Effector memory CD4-positive, alpha-beta T cell (primary cell): Measurements from ENCODE around the gene ZNF408.
"Not testable (repeated sequence)": the region's sequence is repeated elsewhere in the genome, so short reads cannot be mapped to it uniquely, and the experiment has no call there.

Experiments used
- DNase-seq, 3 donors: peaks; one replicate each; pipeline ENCODE4 v3.0.0-alpha.2; 2020
- H3K27ac ChIP-seq: 2 replicates; pipeline ENCODE4 v1.7.0; 2013; ENCODE audit warnings: mild to moderate bottlenecking, low read length, moderate library complexity; ENCODE audit not compliant: insufficient read depth, poor library complexity, severe bottlenecking
- H3K27me3 ChIP-seq: replicated peaks from 2 replicates; pipeline ENCODE4 v1.7.0; 2013; ENCODE audit warnings: mild to moderate bottlenecking, low read length; ENCODE audit not compliant: insufficient read depth, control insufficient read depth, poor library complexity, severe bottlenecking
- H3K36me3 ChIP-seq: 2 replicates; pipeline ENCODE4 v1.7.0; 2013; ENCODE audit warnings: mild to moderate bottlenecking, low read length, moderate library complexity; ENCODE audit not compliant: control insufficient read depth, insufficient read depth
- H3K4me1 ChIP-seq: 2 replicates; pipeline ENCODE4 v1.7.0; 2013; ENCODE audit warnings: low read length, mild to moderate bottlenecking; ENCODE audit not compliant: control insufficient read depth, insufficient read depth, poor library complexity, severe bottlenecking
- H3K4me3 ChIP-seq: 2 replicates; pipeline ENCODE4 v1.7.0; 2013; ENCODE audit warnings: low read length, low read depth, mild to moderate bottlenecking; ENCODE audit not compliant: insufficient read depth, poor library complexity, severe bottlenecking
- H3K9me3 ChIP-seq: 2 replicates; pipeline ENCODE4 v1.7.0; 2013; ENCODE audit warnings: mild to moderate bottlenecking, low read length, moderate library complexity; ENCODE audit not compliant: control insufficient read depth

The ZNF408 gene

GRCh38 chr11:46666516-46666915 lies 34.3 kb upstream of the ZNF408 start:
- Histone ChIP-seq H3K27me3 (no peaks in the 10 kb centered on the region), H3K27ac (no peak overlapping the region), H3K9me3 (no peaks in the 10 kb centered on the region), H3K36me3 (peaks cover 64% of the 10 kb centered on the region), H3K4me1 (peaks cover 22% of the 10 kb centered on the region), H3K4me3 (no peak overlapping the region)
- DNase-seq: no peak

GRCh38 chr11:46667043-46667481 lies 33.8 kb upstream of the ZNF408 start:
- peaks cover 61% of the 10 kb centered on the region for H3K36me3 ChIP-seq
- no peak for DNase-seq
- no peak overlapping the region for H3K27ac ChIP-seq
- H3K4me1 ChIP-seq: peaks cover 28% of the 10 kb centered on the region
- H3K27me3 ChIP-seq: no peaks in the 10 kb centered on the region
- no peaks in the 10 kb centered on the region for H3K9me3 ChIP-seq
- H3K4me3 ChIP-seq: no peak overlapping the region

- no peak overlapping the region for H3K27ac ChIP-seq
- H3K36me3 ChIP-seq: peaks cover 66% of the 10 kb centered on the region
- H3K9me3 ChIP-seq: no peaks in the 10 kb centered on the region
- peaks cover 42% of the 10 kb centered on the region for H3K4me1 ChIP-seq
- H3K4me3 ChIP-seq: no peak overlapping the region
- no peaks in the 10 kb centered on the region for H3K27me3 ChIP-seq
- DNase-seq: no peak
These were observed 32.2 kb upstream of the ZNF408 start for GRCh38 chr11:46668480-46669085.

GRCh38 chr11:46669711-46670139 lies 31.1 kb upstream of the ZNF408 start:
- H3K27ac ChIP-seq: no peak overlapping the region
- peaks cover 54% of the 10 kb centered on the region for H3K4me1 ChIP-seq
- H3K4me3 ChIP-seq: no peak overlapping the region
- peaks cover 62% of the 10 kb centered on the region for H3K36me3 ChIP-seq
- no peaks in the 10 kb centered on the region for H3K27me3 ChIP-seq
- no peaks in the 10 kb centered on the region for H3K9me3 ChIP-seq
- no peak for DNase-seq

GRCh38 chr11:46670521-46670920 lies 30.3 kb upstream of the ZNF408 start:
- not testable (repeated sequence) for H3K4me3 ChIP-seq, DNase-seq, H3K27me3 ChIP-seq, H3K27ac ChIP-seq, H3K9me3 ChIP-seq
- Histone ChIP-seq H3K4me1 (peaks cover 62% of the 10 kb centered on the region), H3K36me3 (peaks cover 54% of the 10 kb centered on the region)

- DNase-seq: no peak
- no peaks in the 10 kb centered on the region for H3K9me3 ChIP-seq
- H3K36me3 ChIP-seq: peaks cover 51% of the 10 kb centered on the region
- no peak overlapping the region for H3K4me3 ChIP-seq
- H3K27me3 ChIP-seq: no peaks in the 10 kb centered on the region
- H3K27ac ChIP-seq: peak overlapping the region; percentile 55
- peaks cover 72% of the 10 kb centered on the region for H3K4me1 ChIP-seq
These were observed 28.9 kb upstream of the ZNF408 start for GRCh38 chr11:46671958-46672315.

GRCh38 chr11:46672381-46672839 lies 28.4 kb upstream of the ZNF408 start:
- DNase-seq: no peak
- H3K4me1 ChIP-seq: peaks cover 77% of the 10 kb centered on the region
- H3K27me3 ChIP-seq: no peaks in the 10 kb centered on the region
- H3K9me3 ChIP-seq: no peaks in the 10 kb centered on the region
- peaks cover 47% of the 10 kb centered on the region for H3K36me3 ChIP-seq
- H3K27ac ChIP-seq: peak overlapping the region; percentile 55
- no peak overlapping the region for H3K4me3 ChIP-seq

GRCh38 chr11:46673713-46674462 lies 26.9 kb upstream of the ZNF408 start:
- Histone ChIP-seq H3K27ac (peak overlapping the region; percentile 10), H3K36me3 (peaks cover 41% of the 10 kb centered on the region), H3K27me3 (no peaks in the 10 kb centered on the region), H3K4me1 (peaks cover 77% of the 10 kb centered on the region), H3K9me3 (no peaks in the 10 kb centered on the region), H3K4me3 (no peak overlapping the region)
- no peak for DNase-seq

GRCh38 chr11:46674463-46675287 lies 26.2 kb upstream of the ZNF408 start:
- no peak overlapping the region for H3K4me3 ChIP-seq
- peaks cover 73% of the 10 kb centered on the region for H3K4me1 ChIP-seq
- H3K36me3 ChIP-seq: peaks cover 41% of the 10 kb centered on the region
- no peak for DNase-seq
- H3K9me3 ChIP-seq: no peaks in the 10 kb centered on the region
- H3K27me3 ChIP-seq: no peaks in the 10 kb centered on the region
- H3K27ac ChIP-seq: peak overlapping the region; percentile 40
